ENCODE measurements around the gene MPP4. TPM values are rescaled to one million over a fixed set of nuclear protein-coding genes. Genes with fewer than 3 reads are reported as not detected.

Gene MPP4
- total and polyA plus RNA-seq, 12 donors, result 0.28 to 1.2 (median 0.58) TPM; not detected in 1

- no peak overlapping the region for H3K4me3 ChIP-seq
- peak overlapping the region in 3 of 5 donors; percentile 11 to 54 (median 15) for H3K27ac ChIP-seq
- no peaks in the 10 kb centered on the region for H3K9me3 ChIP-seq (replicated peaks in 1 of 3)
- intact Hi-C loops (cut with DNase I), result no loop called here
- H3K27me3 ChIP-seq, result no peaks in the 10 kb centered on the region
- WGBS, 4 donors, result 30 to 56% (median 38%) methylated on average over 2 of the region's 2 CpGs
- peaks cover 0 to 1% of the 10 kb centered on the region in 2 donors for H3K4me1 ChIP-seq (replicated peaks in 1 of 2)
- H3K36me3 ChIP-seq (replicated peaks in 1 of 2), result peaks cover 0 to 36% of the 10 kb centered on the region in 2 donors
- peak in 4 of 7 donors; percentile 31 to 41 (median 37) for DNase-seq
- TF ChIP-seq POLR2A (IDR thresholded peaks at IDR 0.05), result peak in 1 of 2 donors; percentile 17
- TF ChIP-seq CTCF (IDR thresholded peaks at IDR 0.05), result no peak
These were observed 69.9 kb downstream of the MPP4 start for GRCh38 chr2:201628545-201628944.

- peak overlapping the region in 1 of 5 donors; percentile 4 for H3K27ac ChIP-seq
- TF ChIP-seq POLR2A (IDR thresholded peaks at IDR 0.05) (no peak), CTCF (IDR thresholded peaks at IDR 0.05) (no peak)
- 65 to 72% (median 68%) methylated on average over 5 of the region's 5 CpGs for WGBS, 4 donors
- peaks cover 0 to 10% of the 10 kb centered on the region in 2 donors for H3K4me1 ChIP-seq (replicated peaks in 1 of 2)
- H3K4me3 ChIP-seq, result no peak overlapping the region
- no peaks in the 10 kb centered on the region for H3K27me3 ChIP-seq
- intact Hi-C loops (cut with DNase I), result no loop called here
- no peaks in the 10 kb centered on the region for H3K9me3 ChIP-seq (replicated peaks in 1 of 3)
- DNase-seq, result no peak
- peaks cover 0 to 10% of the 10 kb centered on the region in 2 donors for H3K36me3 ChIP-seq (replicated peaks in 1 of 2)
These were observed 76.0 kb downstream of the MPP4 start for GRCh38 chr2:201622306-201622970.

GRCh38 chr2:201621293-201621999, 77.0 kb downstream of the MPP4 start:
- H3K36me3 ChIP-seq (replicated peaks in 1 of 2), result peaks cover 0 to 10% of the 10 kb centered on the region in 2 donors
- peaks cover 0 to 10% of the 10 kb centered on the region in 2 donors for H3K4me1 ChIP-seq (replicated peaks in 1 of 2)
- no peak overlapping the region for H3K4me3 ChIP-seq
- intact Hi-C loops (cut with DNase I), result no loop called here
- no peaks in the 10 kb centered on the region for H3K9me3 ChIP-seq (replicated peaks in 1 of 3)
- no peaks in the 10 kb centered on the region for H3K27me3 ChIP-seq
- WGBS, 4 donors, result 88 to 95% (median 95%) methylated on average over 4 of the region's 4 CpGs
- DNase-seq, result no peak
- TF ChIP-seq CTCF (IDR thresholded peaks at IDR 0.05) (no peak), POLR2A (IDR thresholded peaks at IDR 0.05) (no peak)
- no peak overlapping the region for H3K27ac ChIP-seq

- H3K27me3 ChIP-seq, result no peaks in the 10 kb centered on the region
- TF ChIP-seq CTCF (IDR thresholded peaks at IDR 0.05) (peak in 3 of 6 experiments; percentile 17 to 34 (median 28)), POLR2A (IDR thresholded peaks at IDR 0.05) (no peak)
- H3K27ac ChIP-seq, result no peak overlapping the region
- peaks cover 0 to 10% of the 10 kb centered on the region in 2 donors for H3K4me1 ChIP-seq (replicated peaks in 1 of 2)
- H3K36me3 ChIP-seq (replicated peaks in 1 of 2), result no peaks in the 10 kb centered on the region
- no peaks in the 10 kb centered on the region for H3K9me3 ChIP-seq (replicated peaks in 1 of 3)
- peak; percentile 45 to 80 (median 56) for DNase-seq
- H3K4me3 ChIP-seq, result peak overlapping the region in 1 of 4 donors; percentile 19
- intact Hi-C loops (cut with DNase I), result no loop called here
- 56 to 68% (median 59%) methylated on average over 21 to 39 of the region's 39 CpGs for WGBS, 4 donors
These were observed 79.4 kb downstream of the MPP4 start for GRCh38 chr2:201618744-201619662.
